HCT116 (cell line): ENCODE measurements around the gene CSNK1D. TPM values are rescaled to one million over a fixed set of nuclear protein-coding genes. Genes with fewer than 3 reads are reported as not detected.

Experiments
- ATAC-seq: fragments of 200-7000 bp; cut with Tn5 transposase; 2 replicates; pipeline ENCODE4 v1.9.1; 2020; ENCODE audit warnings: mild to moderate bottlenecking, moderate library complexity
- BruUV-seq: library from RNA; stranded (reverse); fragments of 400-500 nt; replicated peaks from 2 replicates; lab custom pipeline; 2021; lab: Mats Ljungman, UMichigan
- CTCF ChIA-PET: fragments of 300-600 bp; sonication (Branson Sonifier 250); formaldehyde crosslinking; loops from one replicate; lab custom pipeline; 2021; ENCODE audit warnings: antibody characterized with exemption; lab: Charles Lee
- POLR2A ChIA-PET: fragments of 300-600, 350-600 bp; sonication (Branson Sonifier 250); formaldehyde crosslinking; loops from one replicate; lab custom pipeline; 2021; ENCODE audit warnings: antibody characterized with exemption; lab: Charles Lee
- RAD21 ChIA-PET, 2 experiments: fragments of 300-600 bp; sonication (Branson Sonifier 250); formaldehyde crosslinking; loops; one replicate each; lab custom pipeline; 2023; ENCODE audit warnings: low total read pairs in 2 of 2; ENCODE audit not compliant: uncharacterized antibody in 2 of 2, unreplicated experiment in 2 of 2, low non-redundant PET in 1 of 2; lab: Charles Lee
- DNase-seq: peaks from one replicate; pipeline ENCODE4 v3.0.0-alpha.2; 2010; ENCODE audit warnings: low read depth, low spot score
- H2AFZ ChIP-seq: fragments of 200-600 bp; shearing (Covaris generic), sonication (generic); 2 replicates; pipeline ENCODE4 v1.6.1; 2017; ENCODE audit warnings: low read depth, mixed run types, mixed read lengths, antibody characterized with exemption, low read length; ENCODE audit not compliant: poor library complexity, severe bottlenecking
- H3K27ac ChIP-seq: 2 replicates; pipeline ENCODE4 v1.5.1; 2012; ENCODE audit warnings: low read depth, low read length
- H3K27me3 ChIP-seq: fragments of 200-600 bp; sonication (generic); 2 replicates; pipeline ENCODE4 v1.6.1; 2016; ENCODE audit warnings: mixed run types, low read length, mixed read lengths; ENCODE audit not compliant: insufficient read depth
- H3K36me3 ChIP-seq, 2 experiments: fragments of 200-500 bp in 1 of 2; fragments of 200-600 bp in 1 of 2; sonication (Bioruptor generic) in 1 of 2; sonication (generic) in 1 of 2; 2 replicates each; pipeline versions ENCODE4 v1.5.1 to v1.6.1; 2014 to 2016; ENCODE audit warnings: low read length in 2 of 2, inconsistent platforms in 1 of 2, mixed read lengths in 1 of 2, mixed run types in 1 of 2; ENCODE audit not compliant: insufficient read depth in 2 of 2, control insufficient read depth in 1 of 2
- H3K4me1 ChIP-seq, 2 experiments: fragments of 200-600 bp in 1 of 2; sonication (generic) in 1 of 2; 2 replicates each; pipeline versions ENCODE4 v1.5.1 to v1.6.1; 2012 to 2017; ENCODE audit warnings: low read length in 2 of 2, inconsistent platforms in 1 of 2, mild to moderate bottlenecking in 1 of 2, mixed read lengths in 1 of 2, mixed run types in 1 of 2, moderate library complexity in 1 of 2; ENCODE audit not compliant: insufficient read depth in 2 of 2, control insufficient read depth in 1 of 2
- H3K4me2 ChIP-seq: fragments of 200-600 bp; sonication (generic); 2 replicates; pipeline ENCODE4 v1.6.1; 2017; ENCODE audit warnings: mixed run types, low read length, mixed read lengths
- H3K4me3 ChIP-seq, 2 experiments: fragments of 200-600 bp in 1 of 2; sonication (generic) in 1 of 2; replicated peaks in 1 of 2; 2 replicates each; pipeline ENCODE4 v1.5.1; 2011 to 2016; ENCODE audit warnings: low read length in 2 of 2, control low read depth in 1 of 2, low read depth in 1 of 2, mild to moderate bottlenecking in 1 of 2, mixed read lengths in 1 of 2, mixed run types in 1 of 2
- H3K79me2 ChIP-seq: fragments of 200-600 bp; sonication (generic); 2 replicates; pipeline ENCODE4 v1.6.1; 2017; ENCODE audit warnings: mild to moderate bottlenecking, mixed run types, low read length, moderate library complexity, mixed read lengths; ENCODE audit not compliant: insufficient read depth
- H3K9ac ChIP-seq: fragments of 200-600 bp; sonication (generic); 2 replicates; pipeline ENCODE4 v1.6.1; 2016; ENCODE audit warnings: low read length, mixed read lengths
- H3K9me2 ChIP-seq: fragments of 200-600 bp; sonication (generic), shearing (Covaris generic); 2 replicates; pipeline ENCODE4 v1.6.1; 2017; ENCODE audit warnings: mixed run types, mild to moderate bottlenecking, moderate library complexity; ENCODE audit not compliant: insufficient read depth
- H3K9me3 ChIP-seq, 2 experiments: fragments of 200-500 bp in 1 of 2; fragments of 200-600 bp in 1 of 2; sonication (Bioruptor generic) in 1 of 2; sonication (generic) in 1 of 2; 2 replicates each; pipeline ENCODE4 v1.6.1; 2014 to 2017; ENCODE audit warnings: low read length in 2 of 2, mixed read lengths in 2 of 2, inconsistent platforms in 1 of 2, low read depth in 1 of 2, mild to moderate bottlenecking in 1 of 2, mixed run types in 1 of 2, moderate library complexity in 1 of 2; ENCODE audit not compliant: control insufficient read depth in 1 of 2, insufficient read depth in 1 of 2
- H4K20me1 ChIP-seq: fragments of 200-600 bp; sonication (generic), shearing (Covaris generic); 2 replicates; pipeline ENCODE4 v1.6.1; 2017; ENCODE audit warnings: mixed run types, mild to moderate bottlenecking, moderate library complexity; ENCODE audit not compliant: insufficient read depth
- CBX3 ChIP-seq: IDR thresholded peaks from 2 replicates; pipeline ENCODE4 v1.6.1; 2012; ENCODE audit warnings: low read depth
- EZH2phosphoT487 ChIP-seq: fragments of 200-600 bp; IDR thresholded peaks from 2 replicates; pipeline ENCODE4 v1.6.1; 2018; ENCODE audit warnings: antibody characterized with exemption, borderline replicate concordance
- FOSL1 ChIP-seq: IDR thresholded peaks from 2 replicates; pipeline ENCODE4 v1.6.1; 2012; ENCODE audit warnings: low read depth
- MAX ChIP-seq: IDR thresholded peaks from 2 replicates; pipeline ENCODE4 v1.6.1; 2012
- RAD21 ChIP-seq: IDR thresholded peaks from 2 replicates; pipeline ENCODE4 v1.6.1; 2012; ENCODE audit warnings: low read depth, mild to moderate bottlenecking
- SIN3A ChIP-seq: IDR thresholded peaks from 2 replicates; pipeline ENCODE4 v1.6.1; 2012; ENCODE audit warnings: low read depth
- SP1 ChIP-seq: IDR thresholded peaks from 2 replicates; pipeline ENCODE4 v1.6.1; 2012; ENCODE audit warnings: low read depth
- SRF ChIP-seq: IDR thresholded peaks from 2 replicates; pipeline ENCODE4 v1.6.1; 2012; ENCODE audit warnings: low read depth
- ZBTB33 ChIP-seq: IDR thresholded peaks from 2 replicates; pipeline ENCODE4 v1.6.1; 2011; ENCODE audit warnings: mild to moderate bottlenecking, low read length, moderate library complexity; ENCODE audit not compliant: insufficient replicate concordance; ENCODE audit errors: extremely low read depth
- ZNF274 ChIP-seq: fragments of 200-500 bp; sonication (Bioruptor generic); IDR thresholded peaks from 2 replicates; pipeline ENCODE4 v1.6.1; 2014; ENCODE audit warnings: mild to moderate bottlenecking, low read depth, low read length, inconsistent platforms
- intact Hi-C: fragments of 100-400 bp; cut with micrococcal nuclease; formaldehyde crosslinking; loops from 2 replicates; pipeline ENCODE4 v1.10.0; 2022
- total RNA-seq: library from RNA; stranded (reverse); gene quantifications from one replicate; pipeline ENCODE4 v1.2.1, GENCODE V29; 2021; ENCODE audit not compliant: unreplicated experiment

CSNK1D gene
- total RNA-seq, 1 experiment from 2014 or later = 176 TPM

GRCh38 chr17:82226809-82227628, 46.5 kb downstream of the CSNK1D start:
- BruUV-seq = no TSS peak
- Histone ChIP-seq H3K9me3 (peaks cover 0 to 3% of the 10 kb centered on the region in 2 experiments; a peak in 1 of 4 replicates), H3K27me3 (no peaks in the 10 kb centered on the region), H2AFZ (no peak overlapping the region), H3K36me3 (peaks cover 0 to 21% of the 10 kb centered on the region in 2 experiments; a peak in 2 of 4 replicates), H3K79me2 (peaks cover 36% of the 10 kb centered on the region), H3K27ac (peak overlapping the region; percentile 98; the same call in 1 of the 2 replicates), H3K4me1 (peaks cover 24 to 54% of the 10 kb centered on the region in 2 experiments), H4K20me1 (peaks cover 10% of the 10 kb centered on the region; the same call in 1 of the 2 replicates), H3K9me2 (no peaks in the 10 kb centered on the region), H3K4me3 (no peak overlapping the region), H3K4me2 (peak overlapping the region; percentile 91), H3K9ac (no peak overlapping the region; the same call in 1 of the 2 replicates)
- DNase-seq = no peak
- no peak for ATAC-seq
- TF ChIP-seq SIN3A = no peak
- no peak for TF ChIP-seq RAD21
- RAD21 ChIA-PET = no interaction called here
- intact Hi-C loops = no loop called here
- POLR2A ChIA-PET = interaction anchor here (0.8 kb wide), 1 partner anchor 9 kb away, joined by 3 read pairs; no protein-coding TSS in a partner anchor
- CTCF ChIA-PET = no interaction called here

GRCh38 chr17:82226146-82226808, 47.2 kb downstream of the CSNK1D start:
- BruUV-seq = no TSS peak
- Histone ChIP-seq H3K4me3 (no peak overlapping the region), H3K27ac (no peak overlapping the region; the same call in 1 of the 2 replicates)

More at GRCh38 chr17:82226146-82226808, 47.2 kb downstream of the CSNK1D start:
- intact Hi-C loops = no loop called here
- TF ChIP-seq SRF (no peak), FOSL1 (no peak), ZBTB33 (no peak), ZNF274 (no peak), CBX3 (no peak), EZH2phosphoT487 (no peak), SP1 (no peak), MAX (no peak)
- TF ChIP-seq, all 23 proteins: peak for 0
- H3K9me3 ChIP-seq = peaks cover 0 to 3% of the 10 kb centered on the region in 2 experiments; a peak in 1 of 4 replicates
- peaks cover 3% of the 10 kb centered on the region; the same call in 1 of the 2 replicates for H4K20me1 ChIP-seq
- H3K9ac ChIP-seq = no peak overlapping the region
- H3K4me1 ChIP-seq = peaks cover 17 to 51% of the 10 kb centered on the region in 2 experiments
- H3K27me3 ChIP-seq = no peaks in the 10 kb centered on the region
- ChIA-PET CTCF (no interaction called here), RAD21 (no interaction called here), POLR2A (interaction anchor here (0.8 to 1.2 kb wide), 2 partner anchors 8 to 12 kb away, joined by 3 read pairs; no protein-coding TSS in a partner anchor)
- ATAC-seq (no peak), DNase-seq (no peak)
- H3K4me2 ChIP-seq = no peak overlapping the region
- H3K36me3 ChIP-seq = peaks cover 0 to 13% of the 10 kb centered on the region in 2 experiments; a peak in 2 of 4 replicates
- H3K9me2 ChIP-seq = no peaks in the 10 kb centered on the region
- H2AFZ ChIP-seq = no peak overlapping the region
- peaks cover 28% of the 10 kb centered on the region for H3K79me2 ChIP-seq
